Mammary epithelial cell (primary cell): ENCODE measurements around the gene LPP.

Source experiments
- CTCF ChIP-seq, 2 donors: IDR thresholded peaks in 1 of 2; conservative IDR thresholded peaks in 1 of 2; 2 replicates each; pipeline ENCODE4 v1.5.1; 2011 to 2012; ENCODE audit warnings: inconsistent platforms in 2 of 2, low read length in 2 of 2, mild to moderate bottlenecking in 2 of 2, control low read depth in 1 of 2, low read depth in 1 of 2; ENCODE audit not compliant: insufficient read depth in 1 of 2; ENCODE audit errors: extremely low read depth in 1 of 2
- EZH2 ChIP-seq: IDR thresholded peaks from 2 replicates; pipeline ENCODE4 v1.6.1; 2012; ENCODE audit warnings: low read length, inconsistent platforms, borderline replicate concordance

DNA sequence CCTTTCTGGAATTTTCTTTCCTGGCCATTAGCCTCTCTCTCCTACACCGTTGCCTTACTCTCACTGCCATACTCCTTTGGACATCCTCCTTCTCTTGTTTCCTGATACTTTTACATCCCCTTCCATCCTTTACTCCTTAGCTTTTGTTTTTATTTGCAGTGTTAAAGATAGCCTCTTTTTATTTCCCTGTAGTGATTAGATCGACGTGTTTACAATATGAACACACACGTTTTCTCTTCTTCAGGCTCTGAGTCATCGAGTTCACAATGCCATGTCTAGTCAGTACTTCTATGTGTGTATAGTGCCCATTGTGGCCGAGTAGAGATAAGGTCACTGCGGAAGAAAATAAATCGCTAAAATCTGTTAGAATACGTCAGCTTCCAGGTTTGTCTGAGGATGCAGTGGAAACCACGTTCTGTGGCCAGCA lies 208.5 kb downstream of the LPP start:
- peak in 1 of 2 donors; percentile 13 for TF ChIP-seq CTCF (conservative IDR thresholded peaks at IDR 0.05 in 1 of 2, IDR thresholded peaks at IDR 0.05 in 1 of 2; ENCODE audit: extremely low read depth in 1 of 2, insufficient read depth in 1 of 2, low read depth in 1 of 2, low read length in 2 of 2)
- no peak for TF ChIP-seq EZH2
